CD4-positive, alpha-beta T cell (primary cell): ENCODE measurements around the gene SDE2. TPM values are rescaled to one million over a fixed set of nuclear protein-coding genes. Genes with fewer than 3 reads are reported as not detected.

Source experiments
- ATAC-seq: fragments of 200-7000 bp; cut with Tn5 transposase; one replicate; pipeline ENCODE4 v1.10.0; 2022; ENCODE audit warnings: mild to moderate bottlenecking; ENCODE audit not compliant: poor library complexity
- CTCF ChIA-PET: fragments of 350-600 bp; sonication (Branson Sonifier 250); formaldehyde crosslinking; loops from one replicate; lab custom pipeline; 2021; ENCODE audit warnings: antibody characterized with exemption, inconsistent platforms; lab: Charles Lee
- POLR2A ChIA-PET: fragments of 350-600 bp; sonication (Branson Sonifier 250); formaldehyde crosslinking; loops from one replicate; lab custom pipeline; 2021; ENCODE audit warnings: antibody characterized with exemption, inconsistent platforms; lab: Charles Lee
- DNase-seq, 14 experiments: peaks; one replicate each; pipeline ENCODE4 v3.0.0-alpha.2; 2013 to 2020; ENCODE audit warnings: mixed read lengths in 2 of 14
- H3K27ac ChIP-seq, 2 donors: one replicate each; pipeline versions ENCODE4 v1.5.1 to v1.7.0; 2013; ENCODE audit warnings: low read length in 2 of 2, low read depth in 1 of 2, mild to moderate bottlenecking in 1 of 2
- H3K27me3 ChIP-seq, 2 experiments: 1 replicate in 1 of 2; 2 replicates in 1 of 2; pipeline versions ENCODE4 v1.6.1 to v1.7.0; 2013; ENCODE audit warnings: low read length in 2 of 2, control low read depth in 1 of 2, mild to moderate bottlenecking in 1 of 2, moderate library complexity in 1 of 2; ENCODE audit not compliant: insufficient read depth in 2 of 2, control insufficient read depth in 1 of 2
- H3K36me3 ChIP-seq: one replicate; pipeline ENCODE4 v1.6.1; 2013; ENCODE audit warnings: low read length, control low read depth; ENCODE audit not compliant: insufficient read depth
- H3K4me1 ChIP-seq: one replicate; pipeline ENCODE4 v1.6.1; 2013; ENCODE audit warnings: low read length, control low read depth; ENCODE audit not compliant: insufficient read depth
- H3K4me3 ChIP-seq: one replicate; pipeline ENCODE4 v1.5.1; 2013; ENCODE audit warnings: mild to moderate bottlenecking, low read length, moderate library complexity
- H3K9me3 ChIP-seq, 2 experiments: 1 replicate in 1 of 2; 2 replicates in 1 of 2; pipeline versions ENCODE4 v1.6.1 to v1.7.0; 2013; ENCODE audit warnings: low read length in 2 of 2, mild to moderate bottlenecking in 2 of 2, control low read depth in 1 of 2, moderate library complexity in 1 of 2; ENCODE audit not compliant: control insufficient read depth in 1 of 2, insufficient read depth in 1 of 2
- H3K27ac Mint-ChIP-seq: one replicate; pipeline ENCODE4 v1.8.0; 2020; ENCODE audit warnings: mixed read lengths
- H3K27me3 Mint-ChIP-seq: one replicate; pipeline ENCODE4 v1.8.0; 2021; ENCODE audit warnings: mixed read lengths
- H3K36me3 Mint-ChIP-seq: one replicate; pipeline ENCODE4 v1.8.0; 2021; ENCODE audit warnings: low read depth, mixed read lengths
- H3K4me1 Mint-ChIP-seq: one replicate; pipeline ENCODE4 v1.8.0; 2021; ENCODE audit warnings: low read depth, mixed read lengths
- H3K4me3 Mint-ChIP-seq: one replicate; pipeline ENCODE4 v1.8.0; 2020; ENCODE audit warnings: mild to moderate bottlenecking, mixed read lengths
- H3K9me3 Mint-ChIP-seq: one replicate; pipeline ENCODE4 v1.8.0; 2020; ENCODE audit warnings: mixed read lengths
- CTCF ChIP-seq: fragments of 200-600 bp; IDR thresholded peaks from one replicate; pipeline ENCODE4 v1.8.0; 2022; ENCODE audit warnings: antibody characterized with exemption, mild to moderate bottlenecking
- intact Hi-C, 2 experiments: fragments of 100-400 bp; cut with DNase I in 1 of 2; cut with micrococcal nuclease in 1 of 2; formaldehyde crosslinking; loops; one replicate each; pipeline versions ENCODE4 v1.15.1 to v1.9.0; 2023 to 2025; cut with DNase I, micrococcal nuclease
- total RNA-seq, 174 experiments: library from RNA in 2 of 174; stranded (reverse) in 2 of 174; gene quantifications; one replicate each; pipeline ENCODE4 v1.2.3 and lab custom pipeline; 2021 to 2026

Gene SDE2
- total RNA-seq, 2 experiments from 2014 or later = 48.2 to 49.3 TPM

GRCh38 chr1:226006686-226007085 lies 7.5 kb upstream of the SDE2 start:
- no peaks in the 10 kb centered on the region for H3K27me3 Mint-ChIP-seq
- no peak overlapping the region for H3K4me3 ChIP-seq
- ChIA-PET POLR2A (interaction anchor here (14.9 kb wide), 1 partner anchor 56 kb away, joined by 750 read pairs; the partner anchor contains the start of gene H3-3A), CTCF (interaction anchor here (1.1 kb wide), 1 partner anchor 26 kb away, joined by 3 read pairs; no protein-coding TSS in a partner anchor)
- H3K36me3 ChIP-seq = no peaks in the 10 kb centered on the region
- no peak overlapping the region for H3K4me3 Mint-ChIP-seq
- no peaks in the 10 kb centered on the region for H3K36me3 Mint-ChIP-seq
- ATAC-seq (no peak), DNase-seq (no peak)
- no peak overlapping the region for H3K27ac ChIP-seq
- H3K9me3 ChIP-seq = no peaks in the 10 kb centered on the region
- peaks cover 28% of the 10 kb centered on the region for H3K4me1 Mint-ChIP-seq
- no peak overlapping the region for H3K27ac Mint-ChIP-seq
- TF ChIP-seq CTCF = no peak
- H3K4me1 ChIP-seq = peaks cover 28% of the 10 kb centered on the region
- no peaks in the 10 kb centered on the region for H3K9me3 Mint-ChIP-seq
- no peaks in the 10 kb centered on the region for H3K27me3 ChIP-seq
- intact Hi-C loops = loop anchor here in 1 of 2 experiments (10.0 kb wide), 1 partner anchor 298 kb away; the partner anchor contains the start of gene LIN9

GRCh38 chr1:226004396-226004795 lies 5.3 kb upstream of the SDE2 start:
- DNase-seq (peak in 2 of 14 experiments; percentile 14 to 42), ATAC-seq (no peak)
- peaks cover 47% of the 10 kb centered on the region for H3K4me1 Mint-ChIP-seq
- Histone ChIP-seq H3K4me1 (peaks cover 48% of the 10 kb centered on the region), H3K9me3 (no peaks in the 10 kb centered on the region), H3K27ac (no peak overlapping the region), H3K36me3 (no peaks in the 10 kb centered on the region), H3K4me3 (no peak overlapping the region), H3K27me3 (no peaks in the 10 kb centered on the region)
- H3K36me3 Mint-ChIP-seq = peaks cover 7% of the 10 kb centered on the region
- no peak for TF ChIP-seq CTCF
- no peak overlapping the region for H3K4me3 Mint-ChIP-seq
- H3K27me3 Mint-ChIP-seq = no peaks in the 10 kb centered on the region
- H3K9me3 Mint-ChIP-seq = no peaks in the 10 kb centered on the region
- H3K27ac Mint-ChIP-seq = peak overlapping the region; percentile 96
- ChIA-PET CTCF (interaction anchor here (0.6 to 2.3 kb wide), 2 partner anchors 16 to 61 kb away, joined by 3 to 9 read pairs; no protein-coding TSS in a partner anchor), POLR2A (interaction anchor here (0.7 to 14.9 kb wide), 4 partner anchors 25 to 537 kb away, joined by 3 to 750 read pairs (median 5); partner anchors contain the start of genes H3-3A and SRP9)
- intact Hi-C loops = loop anchor here (5.0 to 10.0 kb wide), 3 partner anchors 118 to 403 kb away; partner anchors contain the start of genes LIN9 (in 1 of the 2) and PARP1 (in 1 of the 2)

- Mint-ChIP-seq H3K27ac (peak overlapping the region; percentile 96), H3K4me3 (no peak overlapping the region), H3K27me3 (no peaks in the 10 kb centered on the region), H3K9me3 (no peaks in the 10 kb centered on the region), H3K36me3 (peaks cover 15% of the 10 kb centered on the region), H3K4me1 (peaks cover 53% of the 10 kb centered on the region)
- Histone ChIP-seq H3K27me3 (no peaks in the 10 kb centered on the region), H3K36me3 (no peaks in the 10 kb centered on the region), H3K27ac (no peak overlapping the region), H3K9me3 (no peaks in the 10 kb centered on the region), H3K4me3 (no peak overlapping the region), H3K4me1 (peaks cover 49% of the 10 kb centered on the region)
- CTCF ChIA-PET = interaction anchor here (2.3 kb wide), 1 partner anchor 62 kb away, joined by 9 read pairs; no protein-coding TSS in a partner anchor
- no peak for DNase-seq
- intact Hi-C loops = loop anchor here (5.0 to 10.0 kb wide), 3 partner anchors 119 to 404 kb away; partner anchors contain the start of genes LIN9 (in 1 of the 2) and PARP1 (in 1 of the 2)
- ATAC-seq = no peak
- TF ChIP-seq CTCF = no peak
- POLR2A ChIA-PET = interaction anchor here (1.0 to 14.9 kb wide), 4 partner anchors 25 to 536 kb away, joined by 3 to 750 read pairs (median 5); partner anchors contain the start of gene H3-3A
Measured at GRCh38 chr1:226003502-226004170, 4.5 kb upstream of the SDE2 start.
